GM12891 (cell line): ENCODE data around the gene TLR7.

ENCODE experiments used
- DNase-seq: peaks from one replicate; pipeline ENCODE4 v3.0.0; 2011; ENCODE audit warnings: low spot score; ENCODE audit not compliant: insufficient read length
- FAIRE-seq: peaks from 2 replicates; lab custom pipeline; 2011; peaks lifted over from hg19 to GRCh38; lab: Jason Lieb, UNC
- PAX5 ChIP-seq: IDR thresholded peaks from 2 replicates; pipeline ENCODE4 v1.6.1; 2011; ENCODE audit warnings: low read length, moderate library complexity, mild to moderate bottlenecking; ENCODE audit not compliant: insufficient read depth, severe bottlenecking
- POLR2A ChIP-seq: IDR thresholded peaks from 2 replicates; pipeline ENCODE4 v1.6.1; 2011; ENCODE audit warnings: low read depth, low read length, control low read depth
- POLR2AphosphoS5 ChIP-seq: IDR thresholded peaks from 2 replicates; pipeline ENCODE4 v1.6.1; 2011; ENCODE audit warnings: low read depth, low read length, control low read depth
- POU2F2 ChIP-seq: IDR thresholded peaks from 2 replicates; pipeline ENCODE4 v1.6.1; 2011; ENCODE audit warnings: low read depth, mild to moderate bottlenecking, control low read depth, low read length, moderate library complexity
- SPI1 ChIP-seq: IDR thresholded peaks from 2 replicates; pipeline ENCODE4 v1.6.1; 2011; ENCODE audit warnings: low read depth, low read length, control low read depth
- TAF1 ChIP-seq: IDR thresholded peaks from 2 replicates; pipeline ENCODE4 v1.6.1; 2011; ENCODE audit warnings: low read depth, low read length, control low read depth

The TLR7 gene

GRCh38 chrX:12867685-12868084 is 813 bp downstream of the TLR7 start:
- TF ChIP-seq PAX5 (no peak), POU2F2 (no peak), SPI1 (no peak), TAF1 (no peak)
- peak; percentile 96 for FAIRE-seq
- DNase-seq, result no peak

GRCh38 chrX:12868747-12869146 is 1.9 kb downstream of the TLR7 start:
- DNase-seq, result no peak
- FAIRE-seq, result peak; percentile 81
- TF ChIP-seq POLR2A, result no peak
- TF ChIP-seq POU2F2, result no peak
- TF ChIP-seq TAF1, result no peak
- TF ChIP-seq POLR2AphosphoS5, result no peak
- no peak for TF ChIP-seq SPI1
- TF ChIP-seq PAX5, result no peak

- FAIRE-seq (no peak), DNase-seq (no peak)
- TF ChIP-seq TAF1 (no peak), POLR2AphosphoS5 (no peak), PAX5 (no peak), SPI1 (no peak), POLR2A (no peak), POU2F2 (no peak)
These were observed 4.4 kb downstream of the TLR7 start for GRCh38 chrX:12871257-12871656.

- TF ChIP-seq PAX5 (no peak), POU2F2 (no peak)
- DNase-seq, result no peak
- FAIRE-seq, result no peak
These were observed 5.9 kb downstream of the TLR7 start for GRCh38 chrX:12872741-12873140.

GRCh38 chrX:12874581-12874980 is 7.7 kb downstream of the TLR7 start:
- DNase-seq, result no peak
- peak; percentile 73 for FAIRE-seq

GRCh38 chrX:12877386-12877785 is 10.5 kb downstream of the TLR7 start:
- FAIRE-seq (no peak), DNase-seq (no peak)
- no peak for TF ChIP-seq PAX5
- no peak for TF ChIP-seq SPI1
- no peak for TF ChIP-seq POU2F2
- TF ChIP-seq TAF1, result no peak
- TF ChIP-seq POLR2AphosphoS5, result no peak
- no peak for TF ChIP-seq POLR2A

More at GRCh38 chrX:12874581-12874980, 7.7 kb downstream of the TLR7 start:
- no peak for TF ChIP-seq POLR2A
- no peak for TF ChIP-seq TAF1
- TF ChIP-seq POU2F2, result no peak
- TF ChIP-seq SPI1, result peak; percentile 76

- DNase-seq (no peak), FAIRE-seq (no peak)
- TF ChIP-seq POU2F2 (no peak), POLR2AphosphoS5 (no peak), POLR2A (no peak), TAF1 (no peak), PAX5 (no peak), SPI1 (no peak)
These were observed 11.7 kb downstream of the TLR7 start for GRCh38 chrX:12878536-12878935.

GRCh38 chrX:12881914-12882313 is 15.0 kb downstream of the TLR7 start:
- 0 out of 2 replicates have a peak, but pooled peaks have one; percentile 22 for TF ChIP-seq SPI1
- TF ChIP-seq PAX5, result no peak
- DNase-seq, result no peak
- peak; percentile 93 for FAIRE-seq

- no peak for DNase-seq
- peak; percentile 63 for FAIRE-seq
- TF ChIP-seq POU2F2, result no peak
- no peak for TF ChIP-seq POLR2AphosphoS5
- no peak for TF ChIP-seq POLR2A
- no peak for TF ChIP-seq PAX5
- no peak for TF ChIP-seq SPI1
- TF ChIP-seq TAF1, result no peak
These were observed 18.6 kb downstream of the TLR7 start for GRCh38 chrX:12885508-12885907.

- DNase-seq (no peak), FAIRE-seq (no peak)
- TF ChIP-seq TAF1 (no peak), POLR2A (no peak), POU2F2 (no peak), PAX5 (no peak), POLR2AphosphoS5 (no peak), SPI1 (no peak)
These were observed 19.7 kb downstream of the TLR7 start for GRCh38 chrX:12886545-12886944.

GRCh38 chrX:12887141-12887540 is 20.3 kb downstream of the TLR7 start:
- FAIRE-seq (no peak), DNase-seq (no peak)

More at GRCh38 chrX:12887141-12887540, 20.3 kb downstream of the TLR7 start:
- TF ChIP-seq PAX5 (no peak), POLR2A (no peak), TAF1 (no peak), POLR2AphosphoS5 (no peak), POU2F2 (no peak), SPI1 (no peak)
